NCI-H510A treated with DMSO at 0.1 percent for 48 hours (cell line): Measurements from ENCODE around the gene CENPM.
"Not testable (repeated sequence)": the region's sequence is repeated elsewhere in the genome, so short reads cannot be mapped to it uniquely, and the experiment has no call there.

Experiments
- DNase-seq: peaks from one replicate; lab custom pipeline; 2025; lab: John Stamatoyannopoulos, UW

CENPM gene

DNA sequence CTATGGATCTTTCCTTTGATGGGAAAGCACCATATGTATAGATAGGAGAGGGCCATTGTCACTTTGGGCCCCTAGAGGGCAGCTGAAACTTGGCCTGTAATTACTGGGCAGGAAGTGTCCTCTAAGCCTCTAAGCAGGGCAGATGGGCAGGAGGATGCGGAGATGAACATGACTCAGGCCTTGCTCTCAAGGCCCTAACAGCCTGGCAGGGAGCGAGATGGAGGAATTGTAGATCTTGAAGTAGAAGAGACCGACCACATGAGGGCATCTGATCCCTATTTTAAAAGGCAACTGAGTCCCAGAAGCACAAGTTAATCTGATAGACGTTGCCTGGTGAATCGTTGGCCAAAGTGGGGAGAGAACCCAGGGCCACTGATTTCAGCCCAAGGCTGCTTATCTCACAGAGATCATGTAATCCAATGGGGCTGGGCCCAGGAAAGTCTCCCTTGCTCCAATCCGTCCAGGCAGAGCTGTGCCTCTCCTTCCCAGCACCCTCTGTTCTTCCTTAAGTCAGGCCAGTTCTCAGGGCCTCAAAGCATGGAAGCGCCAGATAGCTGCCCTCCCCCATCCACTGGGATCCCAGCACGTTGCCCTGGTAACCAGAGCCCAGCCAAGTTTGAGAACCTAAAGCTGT, 19.8 kb upstream of the CENPM start:
- DNase-seq, result peak; percentile 37

DNA sequence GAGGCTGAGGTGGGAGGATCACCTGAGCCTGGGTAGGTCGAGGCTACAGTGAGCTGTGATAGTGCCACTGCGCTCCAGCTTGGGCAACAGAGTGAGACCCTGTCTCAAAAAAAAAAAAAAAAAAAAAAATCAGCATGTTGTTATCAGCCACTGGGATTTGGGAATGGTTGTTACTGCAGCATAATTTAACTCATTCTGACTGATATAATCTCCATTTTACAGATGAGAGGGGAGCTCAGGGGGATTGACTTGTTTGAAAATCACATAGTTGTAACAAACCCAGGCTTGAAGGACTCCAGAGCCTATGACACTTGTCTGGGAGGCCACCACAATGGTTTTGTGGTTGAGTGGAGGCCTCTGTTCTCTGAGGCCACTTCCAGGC, 19.3 kb upstream of the CENPM start:
- no peak for DNase-seq

DNA sequence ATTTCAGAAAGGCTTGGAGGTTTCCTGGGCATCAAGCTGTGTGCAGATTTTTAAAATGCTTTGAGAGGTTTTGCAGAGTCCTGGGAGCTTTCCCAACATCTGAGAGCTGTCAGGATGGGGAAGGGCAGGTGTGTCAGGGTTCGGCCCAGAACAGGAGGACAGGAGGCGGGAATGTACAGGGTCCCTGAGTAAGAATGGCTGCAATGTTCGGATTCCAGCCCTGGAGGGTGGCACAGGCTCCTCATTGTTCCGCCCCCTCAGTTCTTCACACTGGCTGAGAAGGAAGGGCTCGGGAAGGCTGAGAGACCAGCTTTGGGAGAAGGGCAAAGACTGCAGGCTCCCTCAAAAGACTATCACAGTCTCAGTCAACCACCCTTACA, 17.1 kb upstream of the CENPM start:
- no peak for DNase-seq

DNA sequence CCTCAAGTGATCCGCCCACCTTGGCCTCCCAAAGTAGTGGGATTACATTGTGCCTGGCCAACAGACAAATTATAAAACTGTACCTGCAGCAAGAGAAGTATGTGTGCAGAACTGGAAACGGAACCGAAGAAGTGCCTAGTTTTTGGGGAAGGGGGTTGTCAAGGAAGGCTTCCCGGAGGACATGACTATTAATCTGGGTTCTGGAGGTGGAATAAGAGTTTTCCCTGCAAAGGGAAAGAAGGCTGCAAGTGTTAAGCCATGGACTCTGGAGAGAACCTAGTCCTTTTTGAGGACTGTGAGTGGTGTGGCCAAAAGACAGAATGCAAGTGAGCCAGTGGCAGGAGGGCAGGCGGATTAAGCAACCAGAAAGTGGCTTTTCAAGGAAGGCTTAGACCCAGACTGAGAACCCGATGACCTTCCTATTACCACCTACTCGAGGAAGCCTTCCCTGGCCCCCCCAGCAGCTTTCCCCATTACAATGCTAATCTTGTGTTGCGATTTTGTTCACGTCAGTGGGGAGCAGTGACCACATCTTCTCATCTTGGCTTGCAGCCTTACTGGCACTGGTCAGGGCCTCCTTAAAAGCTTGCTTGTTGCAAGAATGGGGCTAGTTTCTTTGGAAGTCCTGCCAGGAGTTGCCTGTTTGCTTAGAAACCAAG, 16.6 kb upstream of the CENPM start:
- no peak for DNase-seq

DNA sequence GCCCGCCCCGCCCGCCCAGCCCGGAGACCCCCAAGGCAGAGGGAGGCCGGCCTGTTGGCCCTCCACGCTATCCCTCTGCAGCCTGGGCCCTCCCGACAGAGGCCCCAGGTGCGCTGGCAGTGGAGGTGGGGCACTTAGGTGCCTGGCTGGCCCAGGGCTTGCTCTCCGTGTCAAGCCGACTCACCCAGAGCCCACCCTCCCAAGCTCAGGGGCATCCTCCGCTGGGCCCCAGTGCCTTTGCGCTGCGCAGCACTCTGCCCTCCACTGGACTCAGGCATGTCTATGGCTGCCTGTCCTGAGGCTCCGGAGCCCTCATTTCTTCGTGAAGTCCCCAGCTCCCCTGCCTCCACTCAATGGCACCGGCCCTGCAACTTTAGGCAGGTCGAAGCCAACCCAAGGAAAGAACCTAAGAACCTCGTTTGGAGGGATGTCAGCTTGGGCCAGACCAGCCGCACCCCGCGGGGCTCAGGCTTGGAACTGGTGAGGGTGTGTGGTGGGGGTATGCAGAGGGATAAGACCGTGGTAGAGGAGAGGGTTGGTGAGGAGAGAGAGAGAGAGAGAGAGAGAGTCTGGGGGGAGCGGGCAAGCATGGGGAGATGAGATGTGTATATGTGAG, 11.1 kb upstream of the CENPM start:
- DNase-seq, result no peak

DNA sequence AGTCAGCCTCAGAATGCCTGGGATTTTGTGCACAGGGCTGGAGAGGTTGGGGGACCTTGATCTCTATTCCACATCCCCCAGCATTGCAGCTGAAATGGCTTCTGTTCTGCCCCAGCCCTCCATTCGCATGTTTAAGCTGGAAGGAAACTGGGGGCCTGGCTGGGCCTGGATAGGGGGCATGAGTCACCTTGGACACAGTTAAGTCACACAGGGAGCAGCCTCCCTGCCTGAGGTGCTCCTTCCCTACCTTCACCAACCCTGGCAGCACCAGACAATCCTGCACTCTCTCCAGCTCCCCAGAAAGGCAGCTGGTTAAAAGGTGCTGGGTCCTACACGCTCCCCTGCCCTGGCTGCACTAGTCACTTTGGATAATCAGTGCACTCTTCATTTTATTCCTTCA, 5.8 kb upstream of the CENPM start:
- no peak for DNase-seq

DNA sequence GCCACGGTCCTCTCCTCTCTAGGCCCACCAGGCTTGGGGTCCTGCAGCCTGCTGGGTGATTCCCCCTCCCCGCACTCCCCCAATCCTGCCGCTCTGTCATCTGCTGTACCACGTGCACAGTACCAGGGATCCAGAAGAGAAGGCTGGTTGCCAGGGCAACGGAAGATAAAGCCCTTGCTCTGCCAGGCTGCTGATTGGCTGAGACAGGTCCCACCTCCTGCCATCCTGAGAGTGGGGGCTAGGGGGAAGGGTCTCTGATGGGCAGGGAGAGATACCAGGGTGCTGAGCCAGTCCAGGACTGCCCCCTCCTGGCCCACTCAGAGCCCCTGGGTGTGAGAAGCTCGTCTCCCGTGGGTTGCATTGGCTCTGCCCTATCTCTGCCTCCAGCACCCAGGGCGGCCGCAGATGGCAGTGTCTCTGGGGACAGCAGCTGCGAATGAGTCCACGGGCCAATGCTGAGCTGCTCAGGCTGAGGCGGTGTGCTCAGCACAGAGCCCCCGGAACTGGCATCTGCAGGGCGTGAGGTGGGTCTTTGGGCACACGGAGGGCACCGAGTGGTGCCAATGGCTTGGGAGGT, 5.0 kb upstream of the CENPM start, which contains the start of gene SMIM45:
Gene SMIM45 (plus strand): TSS at position 253 of the 577 bp plus-strand sequence.
- DNase-seq, result no peak

DNA sequence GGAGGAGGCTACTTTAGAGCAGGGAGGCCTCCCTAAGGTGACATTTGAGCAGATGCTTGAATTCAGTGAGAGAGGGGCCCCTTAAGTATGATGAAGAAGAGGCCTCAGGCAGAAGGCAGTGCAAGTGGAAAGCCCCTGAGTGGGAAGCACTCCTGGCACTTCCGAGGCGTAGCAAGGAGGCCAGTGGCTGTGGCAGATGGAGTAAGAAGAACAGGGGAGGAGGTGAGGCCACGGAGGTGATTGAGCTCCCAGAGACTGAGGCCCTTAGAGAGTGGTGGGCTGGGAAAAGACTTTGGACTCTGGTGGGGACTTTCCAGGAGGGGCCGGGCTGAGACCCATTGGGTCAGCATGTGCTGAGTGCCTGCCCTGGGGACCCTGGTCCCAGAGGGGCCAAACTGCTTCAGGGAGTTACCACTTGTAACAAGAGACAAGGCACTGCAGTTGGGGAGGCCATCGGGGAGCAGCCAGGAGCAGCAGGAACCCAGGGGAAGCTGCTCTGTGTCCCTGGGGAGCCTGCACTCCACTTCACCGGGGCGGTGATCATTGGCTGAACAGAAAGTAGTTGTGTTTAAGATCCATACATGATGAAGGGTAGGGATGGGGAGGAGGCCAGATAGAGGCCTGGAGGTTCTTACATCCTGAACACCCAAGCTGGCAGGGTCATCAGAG, 2.5 kb upstream of the CENPM start:
- DNase-seq, result no peak

DNA sequence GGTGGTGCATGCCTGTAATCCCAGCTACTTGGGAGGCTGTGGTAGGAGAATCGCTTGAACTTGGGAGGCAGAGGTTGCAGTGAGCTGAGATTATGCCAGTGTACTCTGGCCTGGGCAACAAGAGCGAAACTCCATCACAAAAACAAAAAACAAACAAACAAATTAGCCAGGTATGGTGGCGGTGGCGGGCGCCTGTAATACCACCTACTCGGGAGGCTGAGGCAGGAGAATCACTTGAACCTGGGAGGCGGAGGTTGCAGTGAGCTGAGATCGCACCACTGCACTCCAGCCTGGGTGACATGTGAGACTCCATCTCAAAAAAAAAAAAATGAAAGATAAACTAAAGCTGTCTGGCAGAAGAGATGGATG, 2.0 kb upstream of the CENPM start:
- DNase-seq, result not testable (repeated sequence)

DNA sequence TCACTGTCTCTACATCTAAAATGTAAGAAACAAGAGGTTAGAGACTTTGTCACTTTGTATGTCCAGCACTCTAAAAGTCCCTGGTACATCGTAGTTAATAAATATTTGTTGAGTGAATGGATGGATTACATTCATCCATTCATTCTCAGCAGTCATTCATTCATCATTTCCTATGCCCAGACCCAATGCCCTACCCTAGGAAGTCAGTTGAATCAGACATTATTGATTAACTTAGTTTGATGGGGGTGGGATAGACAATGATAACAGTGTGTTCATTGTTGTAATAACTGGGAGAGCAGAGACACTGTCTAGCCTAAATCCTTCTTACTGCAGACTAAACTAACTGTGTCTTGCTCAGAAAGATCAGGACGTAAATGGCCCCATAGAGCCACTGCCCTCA, 1.2 kb upstream of the CENPM start:
- no peak for DNase-seq

DNA sequence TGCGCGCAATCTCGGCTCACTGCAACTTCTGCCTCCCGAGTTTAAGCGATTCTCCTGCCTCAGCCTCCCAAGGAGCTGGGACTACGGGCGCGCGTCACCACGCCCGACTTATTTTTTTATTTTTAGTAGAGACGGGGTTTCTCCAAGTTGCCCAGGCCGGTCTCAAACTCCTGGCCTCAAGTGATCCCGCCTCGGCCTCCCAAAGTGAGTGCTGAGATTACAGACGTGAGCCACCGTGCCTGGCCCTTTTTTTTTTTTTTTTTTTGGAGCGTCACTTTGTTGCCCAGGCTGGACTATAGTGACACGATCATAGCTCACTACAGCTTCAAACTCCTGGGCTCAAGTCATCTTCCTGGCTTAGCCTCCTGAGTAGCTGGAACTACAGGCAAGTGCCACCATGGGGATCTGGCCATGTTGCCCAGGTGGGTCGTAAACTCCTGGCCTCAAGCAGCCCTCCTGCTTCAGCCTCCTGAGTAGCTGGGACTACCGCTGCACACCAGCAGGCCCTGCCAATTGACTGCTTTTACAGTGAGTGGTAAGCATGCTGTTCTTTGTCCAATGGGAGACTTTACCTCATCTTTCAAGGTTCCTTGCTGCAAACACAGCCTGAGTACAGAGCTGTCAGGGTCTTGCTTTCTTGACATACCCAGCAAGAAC, 600 bp upstream of the CENPM start:
- no peak for DNase-seq

DNA sequence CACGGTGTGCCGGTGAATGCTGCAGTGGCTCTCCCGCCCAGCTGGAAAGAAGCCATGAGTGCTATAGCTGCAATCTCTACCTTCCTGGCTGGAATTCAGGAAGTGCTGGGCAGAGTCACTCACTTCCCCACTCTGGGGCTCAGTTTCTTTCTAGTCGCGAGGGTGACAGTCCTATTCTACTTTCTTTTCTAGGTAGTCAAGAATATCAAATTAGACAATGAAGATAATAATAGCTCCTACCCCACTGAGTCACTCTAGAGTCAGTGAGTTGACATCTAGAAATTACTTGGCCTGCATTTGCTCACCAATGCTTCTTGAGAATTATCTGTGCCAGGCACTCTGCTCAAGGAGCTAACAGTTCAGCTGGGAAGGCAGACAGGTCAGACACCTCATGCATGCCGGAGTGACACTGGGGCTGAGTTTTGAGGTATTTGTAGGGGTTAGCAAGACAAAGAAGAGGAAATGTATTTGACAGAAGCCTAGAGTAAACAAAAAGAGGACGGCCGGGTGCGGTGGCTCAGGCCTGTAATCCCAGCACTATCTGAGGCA, 3.2 kb downstream of the CENPM start:
- DNase-seq, result no peak

DNA sequence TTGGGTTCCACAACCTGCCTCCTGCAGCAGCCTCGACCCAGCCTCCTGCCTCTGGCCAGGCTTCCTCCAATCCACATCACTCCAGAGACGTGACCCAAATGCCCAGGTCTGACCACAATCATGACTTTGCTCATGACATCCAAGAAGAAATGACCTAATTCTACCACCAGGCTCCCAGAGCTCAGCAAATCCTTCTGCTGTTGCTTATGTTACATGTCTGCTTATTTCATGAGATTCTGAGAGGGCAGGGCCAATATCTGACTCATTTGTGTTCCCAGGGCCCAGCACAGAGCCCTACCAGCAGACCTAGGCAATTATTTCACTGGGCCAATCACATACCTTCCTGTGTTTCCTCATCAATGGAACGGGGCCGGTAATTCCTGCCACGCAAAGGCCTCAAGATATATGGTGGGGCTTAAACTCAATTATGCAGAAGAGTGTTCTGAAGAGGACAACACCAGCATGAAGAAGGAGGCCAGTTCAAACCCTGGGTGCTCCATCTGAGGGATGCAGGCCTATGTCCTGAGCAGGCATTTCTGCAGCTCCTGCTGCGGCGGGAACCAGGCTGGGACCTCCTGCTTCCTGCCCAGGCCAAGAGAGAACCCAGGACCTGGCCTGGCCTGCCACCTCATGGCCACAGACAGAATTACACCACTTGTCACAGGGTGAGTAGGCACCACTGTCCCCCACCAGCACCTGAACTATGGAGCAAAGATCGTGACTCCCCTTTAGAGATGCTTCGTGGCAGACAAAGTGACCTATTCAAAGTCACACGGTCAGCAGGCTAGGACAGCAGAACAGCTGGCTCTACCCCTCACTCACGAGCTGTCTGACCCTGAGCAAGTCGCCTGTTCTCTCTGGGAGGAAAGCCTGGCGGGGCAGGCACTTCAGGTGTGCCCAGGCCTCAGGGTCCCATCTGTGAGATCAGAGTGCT, 5.9 kb downstream of the CENPM start:
- peak; percentile 63 for DNase-seq

DNA sequence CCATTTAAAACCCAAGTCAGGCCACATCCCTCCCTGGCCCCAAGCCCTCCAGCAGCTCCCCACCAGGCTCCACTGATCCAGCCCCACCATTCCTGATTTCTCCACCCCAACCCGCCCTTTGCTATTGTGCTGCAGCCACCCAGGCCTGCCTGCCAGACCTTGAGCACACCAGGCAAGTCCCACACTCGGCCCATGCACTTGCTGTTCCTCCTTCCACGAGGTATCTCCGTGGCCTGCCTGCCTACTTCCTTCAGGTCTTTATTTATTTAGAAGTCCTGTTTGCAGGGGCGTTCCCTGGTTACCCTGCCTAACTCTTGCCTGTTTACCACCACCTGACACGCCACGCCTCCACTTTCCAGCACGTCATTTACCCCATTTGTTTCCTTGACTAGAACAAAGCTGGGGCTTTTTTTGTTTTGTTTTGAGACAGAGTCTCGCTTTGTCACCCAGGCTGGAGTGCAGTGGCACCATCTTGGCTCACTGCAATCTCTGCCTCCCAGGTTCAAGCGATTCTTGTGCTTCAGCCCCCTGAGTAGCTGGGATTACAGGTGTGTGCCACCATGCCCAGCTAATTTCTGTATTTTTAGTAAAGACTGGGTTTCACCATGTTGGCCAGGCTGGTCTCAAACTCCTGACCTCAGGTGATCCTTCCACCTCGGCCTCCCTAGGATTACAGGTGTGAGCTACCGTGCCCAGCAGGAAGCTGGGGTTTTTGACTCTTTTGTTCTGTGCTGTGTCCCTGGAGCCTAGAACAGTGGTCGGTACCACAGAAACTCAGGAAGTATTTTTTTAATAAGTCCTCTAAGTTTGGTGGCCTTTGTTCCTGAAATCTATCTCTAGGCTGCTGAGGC, 6.7 kb downstream of the CENPM start:
- peak; percentile 4 for DNase-seq

DNA sequence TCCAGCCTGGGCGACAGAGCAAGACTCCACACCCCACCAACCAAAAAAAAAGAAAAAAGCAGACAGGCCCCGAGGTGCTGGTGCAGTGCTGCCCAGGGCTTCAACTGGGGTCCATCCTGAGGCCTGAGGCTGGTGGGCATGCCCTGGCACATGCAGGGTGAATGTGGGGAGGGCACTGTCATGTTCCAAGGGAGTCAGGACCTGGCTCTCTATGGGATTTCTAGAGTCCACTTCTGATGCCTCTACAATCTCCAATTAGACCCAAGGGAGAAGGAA, 10.1 kb downstream of the CENPM start:
- no peak for DNase-seq

DNA sequence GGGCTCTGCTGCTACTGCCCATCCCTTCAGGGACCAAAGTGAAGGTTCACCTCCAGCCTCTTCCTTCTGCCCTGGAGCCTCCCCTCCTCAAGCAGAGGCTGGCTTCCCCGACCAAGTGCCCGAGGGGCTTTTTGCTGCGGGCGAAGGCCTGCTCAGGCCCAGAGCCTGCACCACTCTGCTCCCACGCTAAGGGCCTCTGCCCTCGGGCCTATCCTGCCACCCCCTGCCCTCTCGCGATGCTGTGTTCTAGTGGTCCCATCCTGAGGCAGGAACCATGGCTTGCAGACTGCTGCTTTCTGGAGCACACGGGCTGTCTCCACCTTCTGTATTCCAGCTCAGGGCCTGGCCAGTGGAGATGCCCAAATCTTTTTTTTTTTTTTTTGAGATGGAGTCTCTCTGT, 11.4 kb downstream of the CENPM start:
- DNase-seq, result no peak

DNA sequence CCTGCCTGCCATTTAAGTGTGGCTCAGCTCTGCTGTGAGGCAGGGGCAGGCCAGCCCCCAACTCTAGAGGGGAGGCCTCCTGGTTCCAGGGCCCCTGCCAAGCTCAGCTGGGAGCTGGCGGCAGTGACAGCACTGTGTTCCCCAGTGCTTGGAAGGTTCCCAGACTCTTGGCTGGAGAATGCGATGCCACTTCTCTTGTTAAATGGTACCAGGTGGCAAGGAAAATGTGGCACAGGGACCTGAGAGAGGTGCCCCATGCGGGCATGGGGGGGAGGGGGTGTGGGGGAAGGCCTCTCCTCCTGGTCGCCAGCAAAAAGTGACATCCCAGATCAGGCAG, 12.0 kb downstream of the CENPM start:
- DNase-seq, result no peak

DNA sequence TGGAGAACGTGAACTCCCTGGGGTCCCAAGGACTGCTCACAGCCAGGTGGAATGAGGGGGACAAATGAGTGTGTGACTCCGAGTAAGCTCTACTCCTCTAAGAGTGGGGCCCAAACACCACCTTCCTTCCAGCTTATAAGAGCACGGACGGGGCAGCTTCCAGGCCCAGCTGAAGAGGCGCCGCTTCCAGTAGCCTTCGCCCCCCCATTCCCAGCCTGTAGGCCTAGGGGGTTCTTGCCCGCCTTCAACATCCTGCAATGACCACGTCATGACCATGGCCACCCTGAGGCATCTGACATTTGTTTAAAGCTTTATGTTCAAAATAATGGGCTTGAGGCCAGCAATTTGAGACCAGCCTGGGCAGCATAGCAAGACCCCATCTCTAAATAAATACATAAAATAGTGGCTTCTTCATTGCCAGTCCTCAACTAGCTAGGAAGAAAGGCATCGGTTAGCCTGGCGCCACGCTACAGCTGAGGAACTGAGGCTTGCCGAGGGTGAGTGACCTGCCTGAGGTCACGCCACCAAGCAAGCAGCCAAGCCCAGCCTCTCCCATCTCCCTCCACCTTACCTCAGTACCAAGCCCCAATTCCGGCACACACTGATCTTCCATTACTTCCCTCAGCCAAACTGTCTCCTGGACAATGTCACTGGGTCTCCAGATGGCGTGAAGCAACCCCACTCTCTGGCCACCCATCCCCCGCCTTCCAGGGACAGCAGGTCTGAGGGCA, 12.5 kb downstream of the CENPM start:
- DNase-seq, result no peak

DNA sequence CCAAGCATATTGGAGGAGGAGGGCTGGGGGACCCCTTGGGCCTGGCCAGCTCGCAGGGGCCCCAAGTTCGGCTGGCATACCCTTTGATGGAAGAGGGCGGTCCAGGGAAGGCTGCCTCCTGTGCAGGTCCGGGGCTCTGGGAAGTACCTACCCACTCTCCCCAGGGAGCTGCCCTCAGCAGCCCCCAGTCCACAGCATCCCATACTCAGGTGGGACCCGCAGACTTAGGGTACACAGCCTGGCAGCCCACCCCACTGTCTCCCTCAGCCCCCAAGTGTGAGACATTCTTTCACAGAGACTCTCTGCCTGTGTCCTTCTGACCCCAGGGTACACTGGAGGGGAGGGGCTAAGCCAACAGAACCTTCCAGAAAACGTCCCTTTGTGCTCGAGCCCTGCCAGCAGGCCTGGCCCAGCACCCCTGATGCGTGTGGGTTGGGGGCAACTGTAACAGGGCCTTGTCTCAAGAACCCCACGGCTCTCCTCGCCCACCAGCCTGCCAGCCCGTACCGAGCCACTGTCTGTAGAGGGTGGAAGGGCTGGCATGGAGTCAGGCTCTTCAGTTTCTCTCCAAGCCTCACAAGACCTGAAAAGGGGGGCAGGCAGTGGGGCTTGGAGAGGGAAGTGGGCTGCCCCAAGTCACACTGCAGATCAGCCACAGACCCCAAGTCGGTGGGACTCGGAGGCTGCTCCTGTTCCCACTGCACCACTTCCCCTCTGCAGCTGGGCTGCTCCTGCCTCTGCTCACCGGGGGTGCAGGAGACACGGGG, 13.4 kb downstream of the CENPM start:
- DNase-seq, result no peak
